PFSK-1 (cell line): Measurements from ENCODE around the gene ZNF215.

Experiments
- POLR2AphosphoS5 ChIP-seq: IDR thresholded peaks from 2 replicates; pipeline ENCODE4 v1.6.1; 2012; ENCODE audit warnings: low read depth, mild to moderate bottlenecking, control low read depth, low read length, moderate library complexity
- REST ChIP-seq, 2 experiments: IDR thresholded peaks; 2 replicates each; pipeline versions ENCODE4 v1.6.1 to v1.8.0; 2011 to 2012; ENCODE audit warnings: low read depth in 2 of 2, low read length in 2 of 2, control low read depth in 1 of 2, inconsistent platforms in 1 of 2, mild to moderate bottlenecking in 1 of 2, moderate library complexity in 1 of 2; ENCODE audit not compliant: insufficient read depth in 1 of 2
- SIN3A ChIP-seq: IDR thresholded peaks from 2 replicates; pipeline ENCODE4 v1.6.1; 2012; ENCODE audit warnings: mild to moderate bottlenecking, low read length, moderate library complexity, borderline replicate concordance; ENCODE audit not compliant: insufficient read depth
- TAF1 ChIP-seq: IDR thresholded peaks from 2 replicates; pipeline ENCODE4 v1.6.1; 2012; ENCODE audit warnings: low read length, control low read depth, borderline replicate concordance; ENCODE audit not compliant: insufficient read depth

DNA sequence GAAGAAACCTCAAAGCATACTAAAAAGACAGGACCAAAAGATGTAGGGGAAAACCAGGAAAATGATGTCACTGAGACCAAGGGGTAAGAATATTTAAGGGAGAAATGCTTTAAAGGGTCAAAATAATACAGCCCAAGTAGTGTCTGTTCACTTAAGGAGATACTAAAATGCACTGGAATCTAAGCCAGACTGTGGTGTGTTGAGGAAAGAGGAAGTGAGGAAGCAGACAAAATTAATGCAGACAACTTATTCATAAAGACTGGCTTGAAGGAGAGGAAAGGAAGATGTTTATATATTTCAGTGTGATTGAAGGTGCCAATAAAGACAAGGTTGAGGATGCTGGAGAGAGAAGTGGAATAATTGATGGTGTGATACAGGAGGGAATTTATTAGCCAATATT is 15.7 kb downstream of the ZNF215 start:
- TF ChIP-seq POLR2AphosphoS5 (no peak), REST (IDR thresholded peaks at IDR 0.05; ENCODE audit: insufficient read depth in 1 of 2, low read depth in 2 of 2, low read length in 2 of 2) (no peak), TAF1 (no peak), SIN3A (no peak)
